ENCODE measurements around the gene RBM24. TPM values are rescaled to one million over a fixed set of nuclear protein-coding genes. Genes with fewer than 3 reads are reported as not detected.

RBM24 gene
- total RNA-seq, 1 donor from 2014 or later = 5.4 TPM

DNA sequence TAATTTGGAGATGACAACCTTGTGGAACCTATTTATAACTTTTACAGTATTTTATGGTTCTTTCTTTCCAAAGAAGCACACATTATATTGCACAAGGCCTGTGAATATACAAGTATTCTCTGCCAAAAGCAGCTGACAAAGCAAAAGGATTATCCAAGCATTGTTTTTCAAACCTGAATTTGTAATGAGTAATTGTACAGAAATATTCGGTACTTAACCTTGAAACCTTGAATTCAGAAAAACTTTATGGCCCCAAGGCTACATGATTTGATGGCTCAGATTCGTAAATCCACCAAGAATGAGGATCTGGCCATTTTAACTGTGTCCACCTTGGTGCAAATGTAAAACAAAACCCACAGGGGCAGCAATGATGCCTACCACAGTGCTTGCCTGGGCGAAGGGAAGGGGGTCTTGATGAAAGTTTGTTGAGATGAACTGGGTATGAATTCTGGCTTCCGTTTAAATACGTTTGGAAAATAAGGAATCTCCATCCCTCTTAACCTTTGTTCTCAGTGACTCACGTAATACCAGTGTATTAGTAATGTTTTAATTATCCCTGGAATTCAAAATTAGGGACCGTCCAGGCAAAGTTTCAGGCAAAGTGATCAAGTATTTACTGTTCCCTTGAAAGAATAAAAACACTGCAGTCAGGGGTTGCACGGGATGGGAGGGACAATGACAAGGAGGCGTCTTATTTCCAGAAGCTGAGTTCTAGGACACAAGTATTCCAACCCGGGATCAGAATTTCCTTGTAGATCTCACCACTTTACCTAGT, 2.7 kb upstream of the RBM24 start:
- TF ChIP-seq, protein P1, sequence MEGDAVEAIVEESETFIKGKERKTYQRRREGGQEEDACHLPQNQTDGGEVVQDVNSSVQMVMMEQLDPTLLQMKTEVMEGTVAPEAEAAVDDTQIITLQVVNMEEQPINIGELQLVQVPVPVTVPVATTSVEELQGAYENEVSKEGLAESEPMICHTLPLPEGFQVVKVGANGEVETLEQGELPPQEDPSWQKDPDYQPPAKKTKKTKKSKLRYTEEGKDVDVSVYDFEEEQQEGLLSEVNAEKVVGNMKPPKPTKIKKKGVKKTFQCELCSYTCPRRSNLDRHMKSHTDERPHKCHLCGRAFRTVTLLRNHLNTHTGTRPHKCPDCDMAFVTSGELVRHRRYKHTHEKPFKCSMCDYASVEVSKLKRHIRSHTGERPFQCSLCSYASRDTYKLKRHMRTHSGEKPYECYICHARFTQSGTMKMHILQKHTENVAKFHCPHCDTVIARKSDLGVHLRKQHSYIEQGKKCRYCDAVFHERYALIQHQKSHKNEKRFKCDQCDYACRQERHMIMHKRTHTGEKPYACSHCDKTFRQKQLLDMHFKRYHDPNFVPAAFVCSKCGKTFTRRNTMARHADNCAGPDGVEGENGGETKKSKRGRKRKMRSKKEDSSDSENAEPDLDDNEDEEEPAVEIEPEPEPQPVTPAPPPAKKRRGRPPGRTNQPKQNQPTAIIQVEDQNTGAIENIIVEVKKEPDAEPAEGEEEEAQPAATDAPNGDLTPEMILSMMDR (IDR thresholded peaks at IDR 0.05) = no peak
- Histone ChIP-seq H3K27ac (peak overlapping the region; percentile 8 to 38), H3K9me3 (no peaks in the 10 kb centered on the region), H3K36me3 (no peaks in the 10 kb centered on the region), H3K4me3 (no peak overlapping the region), H3K4me1 (peaks cover 0 to 3% of the 10 kb centered on the region in 2 donors), H3K27me3 (no peaks in the 10 kb centered on the region)
- intact Hi-C loops (cut with DNase I) = no loop called here
- no peak for DNase-seq (ENCODE audit: low spot score in 2 of 2)

DNA sequence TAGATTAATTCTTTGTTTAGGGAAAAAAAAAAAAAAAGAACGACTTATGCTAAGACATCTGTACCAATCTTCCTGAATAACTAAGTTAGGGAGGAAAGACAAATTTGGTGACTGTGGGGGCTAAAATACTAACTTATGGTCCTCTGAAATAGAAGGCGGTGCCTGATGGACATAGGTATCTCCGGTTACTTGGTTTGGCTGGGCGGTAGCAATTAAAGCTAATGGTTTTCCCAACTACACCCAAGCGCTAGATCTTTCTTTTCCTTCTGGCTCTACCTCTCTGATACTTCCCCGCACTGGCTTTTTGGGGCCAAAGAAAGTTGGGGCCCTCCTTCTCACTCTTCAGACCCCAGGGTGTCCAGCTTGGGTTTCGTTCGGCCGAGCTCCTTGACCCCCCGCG, 1.0 kb upstream of the RBM24 start:
- TF ChIP-seq, protein P1 (IDR thresholded peaks at IDR 0.05) = no peak
- H3K9me3 ChIP-seq = no peaks in the 10 kb centered on the region
- intact Hi-C loops (cut with DNase I) = loop anchor here (2.0 to 5.0 kb wide), 3 partner anchors 68 to 303 kb away; partner anchors contain the start of gene CAP2
- H3K4me3 ChIP-seq = peak overlapping the region; percentile 82 to 97
- peak overlapping the region; percentile 75 to 91 for H3K27ac ChIP-seq
- no peak for DNase-seq (ENCODE audit: low spot score in 2 of 2)
- no peaks in the 10 kb centered on the region for H3K36me3 ChIP-seq
- peaks cover 0 to 3% of the 10 kb centered on the region in 2 donors for H3K4me1 ChIP-seq
- H3K27me3 ChIP-seq = no peaks in the 10 kb centered on the region

GRCh38 chr6:17280552-17281090, 540 bp upstream of the RBM24 start:
- H3K9me3 ChIP-seq = no peaks in the 10 kb centered on the region
- intact Hi-C loops (cut with DNase I) = loop anchor here (2.0 to 5.0 kb wide), 3 partner anchors 68 to 302 kb away; partner anchors contain the start of gene CAP2
- H3K27ac ChIP-seq = peak overlapping the region; percentile 75 to 91
- no peaks in the 10 kb centered on the region for H3K36me3 ChIP-seq
- TF ChIP-seq, protein P1 (IDR thresholded peaks at IDR 0.05) = no peak
- peak in 1 of 2 donors; percentile 71 for DNase-seq (ENCODE audit: low spot score in 2 of 2)
- no peaks in the 10 kb centered on the region for H3K27me3 ChIP-seq
- peaks cover 0 to 3% of the 10 kb centered on the region in 2 donors for H3K4me1 ChIP-seq
- H3K4me3 ChIP-seq = peak overlapping the region; percentile 82 to 97

DNA sequence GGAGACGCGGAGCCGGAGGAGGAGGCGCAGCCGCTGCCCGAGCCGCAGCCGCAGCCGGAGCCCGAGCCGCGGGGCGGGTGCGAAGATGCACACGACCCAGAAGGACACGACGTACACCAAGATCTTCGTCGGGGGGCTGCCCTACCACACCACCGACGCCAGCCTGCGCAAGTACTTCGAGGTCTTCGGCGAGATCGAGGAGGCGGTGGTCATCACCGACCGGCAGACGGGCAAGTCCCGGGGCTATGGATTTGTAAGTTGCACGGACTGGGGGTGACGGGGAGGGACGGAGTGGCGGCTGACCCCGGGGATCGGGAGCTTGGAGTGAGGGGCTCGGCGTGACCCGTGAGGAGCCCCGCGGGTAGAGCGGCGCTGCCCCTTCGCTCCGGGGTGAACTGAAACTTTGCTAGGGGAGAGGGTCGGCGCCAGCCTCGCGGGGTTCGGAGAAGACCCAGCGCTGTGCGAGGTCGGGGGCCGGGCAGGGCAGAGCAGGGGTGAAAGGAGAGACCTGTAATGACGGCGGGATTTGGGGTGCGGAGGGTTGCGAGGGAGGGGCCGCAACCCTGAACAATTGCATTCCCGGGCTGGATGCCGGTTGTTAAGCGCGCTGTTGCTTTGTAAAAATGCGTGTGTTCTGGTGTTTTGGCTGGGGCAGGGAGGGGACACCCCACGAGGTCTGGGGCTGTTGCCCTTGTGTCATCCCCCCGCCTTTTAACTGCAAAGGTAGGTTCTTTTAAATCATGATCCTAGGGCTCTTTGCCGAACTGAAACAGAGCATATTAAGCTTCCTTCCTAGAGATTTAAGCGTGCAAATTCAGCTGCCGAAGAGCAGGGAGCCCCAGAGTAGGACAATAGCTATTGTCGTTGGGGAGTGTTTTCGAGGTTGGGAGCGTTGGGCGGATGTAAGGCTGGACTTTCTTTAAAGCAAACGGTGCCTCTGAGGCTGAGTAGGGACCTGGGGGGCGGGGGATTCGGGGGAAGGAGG, 628 bp downstream of the RBM24 start:
- H3K4me1 ChIP-seq = peaks cover 0 to 3% of the 10 kb centered on the region in 2 donors
- DNase-seq (ENCODE audit: low spot score in 2 of 2) = peak in 1 of 2 donors; percentile 66

More for the DNA sequence above, 628 bp downstream of the RBM24 start:
- Histone ChIP-seq H3K27me3 (no peaks in the 10 kb centered on the region), H3K27ac (peak overlapping the region; percentile 48 to 91), H3K4me3 (peak overlapping the region; percentile 82 to 97), H3K36me3 (no peaks in the 10 kb centered on the region), H3K9me3 (no peaks in the 10 kb centered on the region)
- TF ChIP-seq, protein P1 (IDR thresholded peaks at IDR 0.05) = peak in 1 of 3 experiments; percentile 0
- intact Hi-C loops (cut with DNase I) = loop anchor here (2.0 to 5.0 kb wide), 3 partner anchors 69 to 301 kb away; partner anchors contain the start of gene CAP2

All from ascending aorta (tissue), 2 donors.